ENCODE data around the gene DAPP1.

DNA sequence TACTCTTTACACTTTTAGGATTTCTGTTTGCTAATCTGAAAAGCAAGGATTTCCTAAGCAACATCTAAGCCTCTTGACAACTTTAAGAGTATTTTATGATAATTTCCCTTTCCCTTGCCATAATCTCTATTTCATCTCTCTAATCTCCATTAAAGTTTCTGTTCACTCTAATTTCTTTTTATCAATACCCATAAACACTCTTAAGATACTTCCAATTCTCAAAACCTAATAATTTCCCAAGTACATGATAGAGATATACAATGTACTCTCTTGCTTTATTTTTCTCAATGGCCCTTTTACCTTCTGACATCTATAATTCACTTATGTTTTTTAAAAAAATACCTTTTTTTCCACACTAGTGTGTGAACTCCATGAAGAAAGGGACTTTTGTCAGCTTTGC lies 26.8 kb downstream of the DAPP1 start:
- TF ChIP-seq REST (IDR thresholded peaks at IDR 0.05; ENCODE audit: low read depth), result no peak
- no peak for TF ChIP-seq RAD21 (IDR thresholded peaks at IDR 0.05; ENCODE audit: low read depth)
- TF ChIP-seq TAF1 (IDR thresholded peaks at IDR 0.05; ENCODE audit: low read depth), result no peak
- no peak for TF ChIP-seq YY1 (IDR thresholded peaks at IDR 0.05; ENCODE audit: low read depth)
- no peak for TF ChIP-seq TEAD4 (IDR thresholded peaks at IDR 0.05)
- TF ChIP-seq CREB1 (IDR thresholded peaks at IDR 0.05; ENCODE audit: low read depth), result no peak
- TF ChIP-seq EP300 (IDR thresholded peaks at IDR 0.05; ENCODE audit: borderline replicate concordance), result no peak
- TF ChIP-seq NFIC (IDR thresholded peaks at IDR 0.05), result no peak
